ENCODE measurements around the gene LANCL1.

Gene LANCL1

GRCh38 chr2:210476194-210477128, at the start of gene LANCL1:
LANCL1 (minus strand) TSS chr2:210476759; CDS start chr2:210476396, 363 bp downstream.
- DNase-seq: peak; percentile 52

- no peak for DNase-seq
Observed at GRCh38 chr2:210524533-210524932, 48.0 kb upstream of the LANCL1 start.

GRCh38 chr2:210523650-210524289, 47.2 kb upstream of the LANCL1 start:
- no peak for DNase-seq

GRCh38 chr2:210522399-210522798, 45.8 kb upstream of the LANCL1 start:
- DNase-seq: no peak

- DNase-seq: no peak
Observed at GRCh38 chr2:210519594-210519993, 43.0 kb upstream of the LANCL1 start.

GRCh38 chr2:210517264-210517663, 40.7 kb upstream of the LANCL1 start:
- no peak for DNase-seq

- no peak for DNase-seq
Observed at GRCh38 chr2:210515911-210516310, 39.4 kb upstream of the LANCL1 start.

GRCh38 chr2:210503725-210504191, 27.2 kb upstream of the LANCL1 start:
- no peak for DNase-seq

- no peak for DNase-seq
Observed at GRCh38 chr2:210503001-210503623, 26.6 kb upstream of the LANCL1 start.

- no peak for DNase-seq
Observed at GRCh38 chr2:210496512-210496911, 20.0 kb upstream of the LANCL1 start.

GRCh38 chr2:210493528-210493927, 17.0 kb upstream of the LANCL1 start:
- no peak for DNase-seq

GRCh38 chr2:210481601-210482175, 5.1 kb upstream of the LANCL1 start:
- no peak for DNase-seq

- DNase-seq: no peak
Observed at GRCh38 chr2:210480764-210481163, 4.2 kb upstream of the LANCL1 start.

GRCh38 chr2:210480079-210480478, 3.5 kb upstream of the LANCL1 start:
- no peak for DNase-seq

- DNase-seq: no peak
Observed at GRCh38 chr2:210478661-210479060, 2.1 kb upstream of the LANCL1 start.

- DNase-seq: no peak
Observed at GRCh38 chr2:210477496-210477895, 937 bp upstream of the LANCL1 start.

- no peak for DNase-seq
Observed at GRCh38 chr2:210475706-210476105, 853 bp downstream of the LANCL1 start.

- DNase-seq: no peak
Observed at GRCh38 chr2:210474776-210475175, 1.8 kb downstream of the LANCL1 start.

GRCh38 chr2:210461401-210461800, 15.2 kb downstream of the LANCL1 start:
- no peak for DNase-seq

- DNase-seq: no peak
Observed at GRCh38 chr2:210460322-210461227, 16.0 kb downstream of the LANCL1 start.

GRCh38 chr2:210459880-210460279, 16.7 kb downstream of the LANCL1 start:
- no peak for DNase-seq

- no peak for DNase-seq
Observed at GRCh38 chr2:210459407-210459806, 17.2 kb downstream of the LANCL1 start.
